ENCODE data around the gene ABCB11. TPM values are rescaled to one million over a fixed set of nuclear protein-coding genes. Genes with fewer than 3 reads are reported as not detected.

The ABCB11 gene
- total and polyA plus RNA-seq, 2 experiments from 2014 or later, result 0.06 to 0.12 TPM

DNA sequence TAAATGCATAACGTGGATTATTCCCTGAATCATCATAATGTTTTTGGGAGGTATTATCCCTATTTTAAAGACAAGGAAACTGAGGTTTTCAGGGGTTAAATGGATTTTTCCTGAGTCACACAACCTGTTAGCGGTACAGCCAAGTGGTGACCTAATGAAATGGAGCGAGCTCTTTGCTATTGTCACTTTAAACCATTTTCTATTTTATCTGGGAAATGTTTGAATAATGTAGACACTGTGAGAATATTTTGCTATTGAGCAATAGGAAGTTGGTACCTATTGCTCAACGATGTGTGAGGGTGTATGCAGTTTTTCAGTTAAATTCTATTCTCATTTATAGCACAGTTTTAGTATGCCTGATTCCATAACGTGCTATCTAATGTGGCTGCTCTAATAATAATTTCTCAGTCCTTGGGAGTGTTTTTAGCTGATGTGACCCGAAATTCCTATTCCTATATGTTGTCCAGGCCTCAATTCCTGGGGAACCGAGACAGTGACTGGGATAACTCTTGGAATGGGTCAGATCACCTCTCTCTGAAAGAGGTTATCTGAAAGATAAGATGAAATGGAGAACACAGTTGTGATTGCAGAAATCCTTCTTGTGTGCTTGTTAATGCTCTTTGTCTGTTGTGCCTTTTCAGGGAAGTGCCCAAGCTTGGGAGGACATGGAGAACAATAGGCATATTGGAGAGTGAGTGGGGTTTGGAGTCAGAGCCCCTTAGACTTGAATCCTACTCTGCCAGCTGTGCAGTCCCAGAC is 38.4 kb downstream of the ABCB11 start:
- H3K9me3 ChIP-seq (ENCODE audit: low read depth), result no peaks in the 10 kb centered on the region
- TF ChIP-seq, protein P1, sequence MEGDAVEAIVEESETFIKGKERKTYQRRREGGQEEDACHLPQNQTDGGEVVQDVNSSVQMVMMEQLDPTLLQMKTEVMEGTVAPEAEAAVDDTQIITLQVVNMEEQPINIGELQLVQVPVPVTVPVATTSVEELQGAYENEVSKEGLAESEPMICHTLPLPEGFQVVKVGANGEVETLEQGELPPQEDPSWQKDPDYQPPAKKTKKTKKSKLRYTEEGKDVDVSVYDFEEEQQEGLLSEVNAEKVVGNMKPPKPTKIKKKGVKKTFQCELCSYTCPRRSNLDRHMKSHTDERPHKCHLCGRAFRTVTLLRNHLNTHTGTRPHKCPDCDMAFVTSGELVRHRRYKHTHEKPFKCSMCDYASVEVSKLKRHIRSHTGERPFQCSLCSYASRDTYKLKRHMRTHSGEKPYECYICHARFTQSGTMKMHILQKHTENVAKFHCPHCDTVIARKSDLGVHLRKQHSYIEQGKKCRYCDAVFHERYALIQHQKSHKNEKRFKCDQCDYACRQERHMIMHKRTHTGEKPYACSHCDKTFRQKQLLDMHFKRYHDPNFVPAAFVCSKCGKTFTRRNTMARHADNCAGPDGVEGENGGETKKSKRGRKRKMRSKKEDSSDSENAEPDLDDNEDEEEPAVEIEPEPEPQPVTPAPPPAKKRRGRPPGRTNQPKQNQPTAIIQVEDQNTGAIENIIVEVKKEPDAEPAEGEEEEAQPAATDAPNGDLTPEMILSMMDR (IDR thresholded peaks at IDR 0.05; ENCODE audit: low read depth, low read length), result no peak
- H3K27ac ChIP-seq, result peak overlapping the region; percentile 14
- peaks cover 52% of the 10 kb centered on the region for H3K4me1 ChIP-seq (ENCODE audit: low read depth)
- peak in 1 of 2 donors; percentile 82 for DNase-seq (ENCODE audit: low read depth in 1 of 2, low spot score in 1 of 2)
- H3K4me3 ChIP-seq, result no peak overlapping the region
- no peaks in the 10 kb centered on the region for H3K27me3 ChIP-seq
- no peaks in the 10 kb centered on the region for H3K36me3 ChIP-seq

DNA sequence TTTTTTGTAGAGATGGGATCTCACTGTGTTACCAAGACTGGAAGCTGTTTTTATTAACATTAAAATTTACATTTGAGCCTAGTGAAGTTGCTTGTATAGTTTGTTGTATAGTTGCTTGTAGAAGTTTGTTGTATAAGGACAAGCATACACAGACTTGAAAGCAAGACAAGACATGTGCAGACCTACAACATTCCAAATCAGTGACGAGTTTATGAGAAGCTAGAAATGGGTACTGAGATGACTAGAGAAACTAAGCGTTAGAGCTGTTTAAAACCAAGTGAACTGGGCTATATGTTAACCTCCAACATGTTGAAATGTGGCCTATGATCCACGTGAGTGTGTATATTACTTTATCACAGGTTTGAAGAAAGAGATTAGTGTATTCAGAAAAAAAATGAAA is 39.1 kb downstream of the ABCB11 start:
- DNase-seq (ENCODE audit: low read depth in 1 of 2, low spot score in 1 of 2), result no peak
- Histone ChIP-seq H3K9me3 (ENCODE audit: low read depth) (no peaks in the 10 kb centered on the region), H3K36me3 (no peaks in the 10 kb centered on the region), H3K27ac (no peak overlapping the region), H3K4me3 (no peak overlapping the region), H3K4me1 (ENCODE audit: low read depth) (peaks cover 45% of the 10 kb centered on the region), H3K27me3 (no peaks in the 10 kb centered on the region)
- TF ChIP-seq, protein P1 (IDR thresholded peaks at IDR 0.05; ENCODE audit: low read depth, low read length), result no peak

DNA sequence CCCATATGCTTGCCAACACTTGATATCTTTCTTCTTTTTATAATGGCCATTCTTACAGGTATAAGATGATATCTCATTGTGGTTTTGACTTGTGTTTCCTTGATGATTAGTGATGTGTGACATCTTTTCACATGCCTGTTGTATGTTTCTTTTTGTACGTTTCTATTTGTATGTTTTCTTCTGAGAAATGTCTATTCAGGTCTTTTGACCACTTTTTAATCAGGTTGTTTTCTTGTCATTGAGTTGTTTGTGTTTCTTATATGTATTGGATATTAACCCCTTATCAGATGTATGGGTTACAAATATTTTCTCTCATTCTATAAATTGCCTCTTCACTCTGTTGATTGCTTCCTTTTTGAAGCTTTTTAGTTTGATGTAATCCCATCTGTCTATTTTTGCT is 42.4 kb downstream of the ABCB11 start:
- TF ChIP-seq, protein P1 (IDR thresholded peaks at IDR 0.05; ENCODE audit: low read depth, low read length), result no peak
- H3K27me3 ChIP-seq, result no peaks in the 10 kb centered on the region
- H3K36me3 ChIP-seq, result no peaks in the 10 kb centered on the region
- H3K4me3 ChIP-seq, result no peak overlapping the region
- peaks cover 18% of the 10 kb centered on the region for H3K4me1 ChIP-seq (ENCODE audit: low read depth)
- no peak for DNase-seq (ENCODE audit: low read depth in 1 of 2, low spot score in 1 of 2)
- no peak overlapping the region for H3K27ac ChIP-seq
- H3K9me3 ChIP-seq (ENCODE audit: low read depth), result no peaks in the 10 kb centered on the region

DNA sequence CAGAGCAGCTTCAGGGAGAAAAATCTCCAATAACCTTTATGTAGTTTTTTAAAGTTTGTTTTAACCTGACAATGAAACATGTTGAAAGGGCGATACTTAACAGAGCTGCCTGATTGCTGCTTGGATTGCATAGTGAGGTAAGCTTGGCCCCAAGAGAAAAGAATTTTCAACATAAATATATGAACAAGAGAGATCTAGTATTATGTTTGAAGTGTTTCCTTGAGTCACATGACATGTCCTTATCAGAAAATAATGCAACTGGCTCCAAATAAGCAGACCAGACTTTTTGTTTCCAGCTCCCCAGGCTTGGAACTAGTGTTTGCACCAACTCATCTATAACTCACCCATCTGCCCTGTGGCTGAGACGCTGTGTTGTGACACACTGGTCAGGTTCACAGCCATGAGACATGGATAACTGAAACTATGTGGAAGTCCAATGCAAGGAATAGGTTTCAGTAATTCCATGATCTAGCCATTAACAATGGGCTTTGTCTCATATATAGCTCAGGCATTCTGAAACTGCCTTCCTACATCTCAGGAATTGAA is 44.7 kb downstream of the ABCB11 start:
- no peak for DNase-seq (ENCODE audit: low read depth in 1 of 2, low spot score in 1 of 2)
- no peaks in the 10 kb centered on the region for H3K27me3 ChIP-seq
- H3K4me1 ChIP-seq (ENCODE audit: low read depth), result peaks cover 4% of the 10 kb centered on the region
- TF ChIP-seq, protein P1 (IDR thresholded peaks at IDR 0.05; ENCODE audit: low read depth, low read length), result no peak
- H3K9me3 ChIP-seq (ENCODE audit: low read depth), result no peaks in the 10 kb centered on the region
- no peak overlapping the region for H3K27ac ChIP-seq
- no peak overlapping the region for H3K4me3 ChIP-seq
- H3K36me3 ChIP-seq, result no peaks in the 10 kb centered on the region

DNA sequence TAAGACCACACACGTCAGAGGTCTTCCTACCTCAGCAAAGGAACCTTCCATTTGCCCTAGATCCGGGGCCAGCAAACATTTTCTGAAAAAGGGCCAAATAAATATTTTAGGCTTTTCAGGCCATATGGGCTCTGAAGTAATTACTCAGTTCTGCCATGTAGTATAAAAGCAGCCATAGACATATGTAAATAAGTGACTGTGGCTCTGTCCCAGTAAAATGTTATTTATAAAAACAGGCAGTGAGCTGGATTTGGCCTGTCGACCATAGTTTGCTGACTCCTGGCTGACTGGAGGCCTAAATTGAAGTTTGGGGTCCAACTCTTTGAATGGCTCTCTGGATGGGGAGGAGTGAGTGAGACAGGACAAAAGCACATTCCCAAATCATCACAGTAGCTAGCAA is 49.5 kb downstream of the ABCB11 start:
- Histone ChIP-seq H3K9me3 (ENCODE audit: low read depth) (no peaks in the 10 kb centered on the region), H3K36me3 (no peaks in the 10 kb centered on the region), H3K4me1 (ENCODE audit: low read depth) (peaks cover 2% of the 10 kb centered on the region), H3K4me3 (no peak overlapping the region), H3K27ac (no peak overlapping the region), H3K27me3 (no peaks in the 10 kb centered on the region)
- DNase-seq (ENCODE audit: low read depth in 1 of 2, low spot score in 1 of 2), result no peak
- TF ChIP-seq, protein P1 (IDR thresholded peaks at IDR 0.05; ENCODE audit: low read depth, low read length), result no peak
